Smooth muscle cell (in vitro differentiated cells): ENCODE data around the gene MFSD8. TPM values are rescaled to one million over a fixed set of nuclear protein-coding genes. Genes with fewer than 3 reads are reported as not detected.
"Not testable (repeated sequence)": the region's sequence is repeated elsewhere in the genome, so short reads cannot be mapped to it uniquely, and the experiment has no call there.

ENCODE experiments used
- DNase-seq: peaks from one replicate; lab custom pipeline; 2025; ENCODE audit not compliant: unreplicated experiment; lab: John Stamatoyannopoulos, UW
- H2AFZ ChIP-seq: fragments of 200-600 bp; sonication (generic); 2 replicates; pipeline ENCODE4 v1.6.0; 2016; ENCODE audit warnings: antibody characterized with exemption, low read depth, mild to moderate bottlenecking
- H3F3A ChIP-seq: fragments of 200-600 bp; sonication (generic); 2 replicates; pipeline ENCODE4 v1.6.0; 2017; ENCODE audit warnings: antibody characterized with exemption, low read depth
- H3K27ac ChIP-seq: fragments of 200-600 bp; sonication (generic); 2 replicates; pipeline ENCODE4 v1.5.1; 2016; ENCODE audit warnings: low read depth, mild to moderate bottlenecking
- H3K27me3 ChIP-seq: fragments of 200-600 bp; sonication (generic); 2 replicates; pipeline ENCODE4 v1.6.1; 2016; ENCODE audit warnings: low read depth, mild to moderate bottlenecking
- H3K36me3 ChIP-seq: fragments of 200-600 bp; sonication (generic); 2 replicates; pipeline ENCODE4 v1.5.1; 2016; ENCODE audit warnings: low read depth
- H3K4me1 ChIP-seq: fragments of 200-600 bp; sonication (generic); 2 replicates; pipeline ENCODE4 v1.5.1; 2016; ENCODE audit warnings: low read depth
- H3K4me2 ChIP-seq: fragments of 200-600 bp; sonication (generic); 2 replicates; pipeline ENCODE4 v1.6.0; 2016; ENCODE audit warnings: mild to moderate bottlenecking
- H3K4me3 ChIP-seq: fragments of 200-600 bp; sonication (generic); 2 replicates; pipeline ENCODE4 v1.5.1; 2016; ENCODE audit warnings: mild to moderate bottlenecking
- H3K79me2 ChIP-seq: fragments of 200-600 bp; sonication (generic); 2 replicates; pipeline ENCODE4 v1.6.0; 2016; ENCODE audit warnings: low read depth, mild to moderate bottlenecking
- H3K9ac ChIP-seq: fragments of 200-600 bp; sonication (generic); 2 replicates; pipeline ENCODE4 v1.6.0; 2016; ENCODE audit warnings: low read depth
- H3K9me3 ChIP-seq: fragments of 200-600 bp; sonication (generic); replicated peaks from 2 replicates; pipeline ENCODE4 v1.5.1; 2016; ENCODE audit warnings: low read depth
- H4K20me1 ChIP-seq: fragments of 200-600 bp; sonication (generic); 2 replicates; pipeline ENCODE4 v1.6.0; 2016; ENCODE audit warnings: low read depth
- WGBS: methylation state at CpG from one replicate; pipeline ENCODE4 v1.1.7; 2016; ENCODE audit warnings: low lambda C conversion rate; 5-methylcytosine and 5-hydroxymethylcytosine counted together
- polyA plus RNA-seq: library from polyadenylated mRNA; unstranded; fragments of >200 nt; fragmentation: Nextera tagmentation; extraction: Ambion mirVana; gene quantifications from 2 replicates; pipeline ENCODE4 v1.2.1, GENCODE V29; 2016
- total RNA-seq: library from RNA; depleted of rRNA; stranded (reverse); fragments of >200 nt; gene quantifications from 2 replicates; pipeline ENCODE4 v1.2.3, GENCODE V29; 2014
- TF ChIP-seq, protein P1 (sequence below): fragments of 200-600 bp; sonication (generic); IDR thresholded peaks from 2 replicates; pipeline ENCODE4 v1.5.1; 2017; ENCODE audit warnings: borderline replicate concordance, mild to moderate bottlenecking, antibody characterized with exemption; ENCODE audit not compliant: insufficient read depth, poor library complexity, severe bottlenecking

Gene MFSD8
- total and polyA plus RNA-seq, 2 experiments from 2014 or later, result 8.2 to 21.0 TPM

DNA sequence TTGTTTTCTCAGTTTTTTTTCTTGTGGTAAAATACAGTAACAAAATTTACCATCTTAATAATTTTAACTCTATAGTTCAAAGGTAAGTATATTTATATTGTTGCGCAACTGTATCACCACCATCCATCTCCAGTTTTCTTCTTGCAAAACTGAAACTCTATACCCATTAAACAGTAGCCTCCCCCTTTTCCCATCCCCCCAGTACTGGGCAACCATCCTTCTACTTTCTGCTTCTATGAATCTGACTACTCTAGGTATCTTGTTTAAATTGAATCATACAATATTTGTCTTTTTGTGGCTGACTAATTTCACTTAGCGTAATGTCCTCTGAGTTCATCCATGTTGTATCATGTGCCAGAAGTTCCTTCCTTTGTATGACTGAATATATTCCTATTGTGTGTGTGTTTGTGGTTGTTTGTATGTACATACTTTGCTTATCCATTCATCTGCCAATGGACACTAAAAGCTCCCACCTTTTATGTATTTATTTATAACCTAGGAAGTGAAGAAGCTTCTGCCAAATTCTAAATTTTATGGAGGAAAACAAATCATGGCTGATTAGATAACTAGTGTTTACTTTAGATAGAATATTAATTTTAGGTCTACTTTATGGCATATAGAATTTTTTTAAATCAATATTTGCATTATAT is 10.3 kb upstream of the MFSD8 start:
- H3K79me2 ChIP-seq, result peaks cover 33% of the 10 kb centered on the region
- no peak overlapping the region for H3K4me3 ChIP-seq
- no peaks in the 10 kb centered on the region for H3K36me3 ChIP-seq
- no peak overlapping the region for H3K4me2 ChIP-seq
- TF ChIP-seq, protein P1, sequence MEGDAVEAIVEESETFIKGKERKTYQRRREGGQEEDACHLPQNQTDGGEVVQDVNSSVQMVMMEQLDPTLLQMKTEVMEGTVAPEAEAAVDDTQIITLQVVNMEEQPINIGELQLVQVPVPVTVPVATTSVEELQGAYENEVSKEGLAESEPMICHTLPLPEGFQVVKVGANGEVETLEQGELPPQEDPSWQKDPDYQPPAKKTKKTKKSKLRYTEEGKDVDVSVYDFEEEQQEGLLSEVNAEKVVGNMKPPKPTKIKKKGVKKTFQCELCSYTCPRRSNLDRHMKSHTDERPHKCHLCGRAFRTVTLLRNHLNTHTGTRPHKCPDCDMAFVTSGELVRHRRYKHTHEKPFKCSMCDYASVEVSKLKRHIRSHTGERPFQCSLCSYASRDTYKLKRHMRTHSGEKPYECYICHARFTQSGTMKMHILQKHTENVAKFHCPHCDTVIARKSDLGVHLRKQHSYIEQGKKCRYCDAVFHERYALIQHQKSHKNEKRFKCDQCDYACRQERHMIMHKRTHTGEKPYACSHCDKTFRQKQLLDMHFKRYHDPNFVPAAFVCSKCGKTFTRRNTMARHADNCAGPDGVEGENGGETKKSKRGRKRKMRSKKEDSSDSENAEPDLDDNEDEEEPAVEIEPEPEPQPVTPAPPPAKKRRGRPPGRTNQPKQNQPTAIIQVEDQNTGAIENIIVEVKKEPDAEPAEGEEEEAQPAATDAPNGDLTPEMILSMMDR, result no peak
- WGBS, result 93% methylated on average over 2 of the region's 2 CpGs
- no peak for DNase-seq
- H4K20me1 ChIP-seq, result peaks cover 4% of the 10 kb centered on the region
- no peak overlapping the region for H3K27ac ChIP-seq
- H3K9me3 ChIP-seq, result peaks cover 6% of the 10 kb centered on the region
- no peak overlapping the region for H2AFZ ChIP-seq
- H3F3A ChIP-seq, result no peaks in the 10 kb centered on the region
- no peak overlapping the region for H3K9ac ChIP-seq
- H3K4me1 ChIP-seq, result no peaks in the 10 kb centered on the region
- H3K27me3 ChIP-seq, result no peaks in the 10 kb centered on the region

DNA sequence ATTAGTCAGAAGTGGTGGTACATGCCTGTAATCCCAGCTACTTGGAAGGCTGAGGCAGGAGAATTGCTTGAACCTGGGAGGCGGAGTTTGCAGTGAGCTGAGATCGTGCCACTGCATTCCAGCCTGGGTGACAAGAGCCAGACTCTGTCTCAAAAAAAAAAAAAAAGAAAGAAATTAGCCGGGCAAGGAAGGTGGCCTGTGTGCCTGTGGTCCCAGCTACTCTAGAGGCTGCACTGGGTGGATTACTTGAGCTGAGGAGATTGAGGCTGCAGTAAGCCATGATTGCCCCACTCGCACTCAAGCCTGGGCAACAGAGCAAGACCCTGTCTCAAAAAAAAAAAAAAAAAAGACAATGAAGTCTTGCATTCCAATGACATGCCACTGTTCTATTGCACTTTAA is 6.0 kb upstream of the MFSD8 start:
- H3K4me3 ChIP-seq, H3K4me2 ChIP-seq, H3K27ac ChIP-seq, H3K4me1 ChIP-seq, H3K9me3 ChIP-seq, DNase-seq, H3F3A ChIP-seq, H3K36me3 ChIP-seq, H3K9ac ChIP-seq, H4K20me1 ChIP-seq, H3K27me3 ChIP-seq, H2AFZ ChIP-seq: not testable (repeated sequence)
- WGBS, result 42% methylated on average over 4 of the region's 4 CpGs
- H3K79me2 ChIP-seq, result peaks cover 53% of the 10 kb centered on the region

DNA sequence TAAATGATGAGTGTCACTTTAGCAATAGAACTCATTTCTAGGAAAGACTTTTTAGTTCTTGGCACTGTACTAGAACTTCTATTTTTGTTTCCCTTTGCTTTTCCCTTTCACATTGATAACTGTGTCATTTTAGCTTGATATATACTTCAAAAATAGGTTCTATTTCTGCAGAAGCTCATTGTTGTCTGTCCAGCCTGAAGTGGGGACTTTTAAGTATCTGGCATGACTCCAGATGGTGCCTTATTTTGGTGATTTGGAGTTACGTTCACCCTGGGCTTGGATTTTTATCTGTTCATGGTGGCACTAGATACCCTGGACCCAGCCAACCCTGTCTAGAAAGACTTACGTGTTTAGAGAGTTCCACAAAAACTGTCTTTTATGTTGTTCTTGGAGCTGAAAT is 3.6 kb upstream of the MFSD8 start:
- no peaks in the 10 kb centered on the region for H3K4me1 ChIP-seq
- no peaks in the 10 kb centered on the region for H4K20me1 ChIP-seq
- no peaks in the 10 kb centered on the region for H3K27me3 ChIP-seq
- peaks cover 46% of the 10 kb centered on the region for H3K79me2 ChIP-seq
- H2AFZ ChIP-seq, result no peak overlapping the region
- H3K27ac ChIP-seq, result no peak overlapping the region
- no peak overlapping the region for H3K4me2 ChIP-seq
- DNase-seq, result no peak
- TF ChIP-seq, protein P1, result no peak
- no peaks in the 10 kb centered on the region for H3K9me3 ChIP-seq
- no peaks in the 10 kb centered on the region for H3F3A ChIP-seq
- no peak overlapping the region for H3K9ac ChIP-seq
- H3K36me3 ChIP-seq, result no peaks in the 10 kb centered on the region
- no peak overlapping the region for H3K4me3 ChIP-seq
- 89% methylated on average over 2 of the region's 2 CpGs for WGBS

DNA sequence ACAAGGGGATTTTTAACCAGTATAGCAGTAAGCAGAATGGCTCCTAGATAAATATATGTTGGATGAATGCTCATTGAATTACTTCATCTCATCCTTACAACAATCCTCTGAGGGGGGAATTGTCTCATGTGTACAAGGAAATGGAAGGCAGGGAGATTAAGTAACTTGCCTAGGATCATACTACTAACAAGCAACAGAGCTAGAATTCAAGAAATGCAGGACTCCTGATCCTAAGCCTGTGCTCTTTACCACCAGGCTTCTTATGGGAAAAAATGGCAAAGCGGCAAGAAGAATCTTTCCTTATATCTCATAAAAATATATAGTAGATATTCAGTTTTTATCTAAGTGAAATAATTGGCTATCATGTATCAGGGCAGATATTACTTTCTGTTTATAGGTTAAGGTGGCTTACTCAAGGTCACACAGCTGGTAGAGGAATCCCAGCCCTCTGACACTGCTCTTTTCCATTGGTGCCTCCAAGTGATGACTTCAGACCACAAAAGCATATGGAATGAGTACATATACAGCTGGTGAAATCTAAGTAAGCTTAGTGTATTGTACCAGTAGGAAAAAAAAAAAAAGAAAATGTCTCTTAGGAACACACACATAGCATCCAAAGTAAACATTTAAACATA is 2.3 kb upstream of the MFSD8 start:
- peaks cover 55% of the 10 kb centered on the region for H3K79me2 ChIP-seq
- no peaks in the 10 kb centered on the region for H3K36me3 ChIP-seq
- no peaks in the 10 kb centered on the region for H3K27me3 ChIP-seq
- TF ChIP-seq, protein P1, result no peak
- H3K4me1 ChIP-seq, result no peaks in the 10 kb centered on the region
- H4K20me1 ChIP-seq, result no peaks in the 10 kb centered on the region
- DNase-seq, result no peak
- H3K9me3 ChIP-seq, result no peaks in the 10 kb centered on the region
- no peaks in the 10 kb centered on the region for H3F3A ChIP-seq
- 94% methylated on average over 1 of the region's 1 CpG for WGBS
- no peak overlapping the region for H3K9ac ChIP-seq
- no peak overlapping the region for H3K4me3 ChIP-seq
- H3K4me2 ChIP-seq, result no peak overlapping the region
- peak overlapping the region; percentile 31 for H3K27ac ChIP-seq
- H2AFZ ChIP-seq, result no peak overlapping the region
